Osteoblast (primary cell): ENCODE measurements around the gene ADAM12. TPM values are rescaled to one million over a fixed set of nuclear protein-coding genes. Genes with fewer than 3 reads are reported as not detected.

Source experiments
- DNase-seq: peaks from one replicate; pipeline ENCODE4 v3.0.0; 2011; ENCODE audit warnings: low spot score, mixed read lengths; ENCODE audit not compliant: insufficient read length; ENCODE audit errors: missing footprints
- H2AFZ ChIP-seq: 2 replicates; pipeline ENCODE4 v1.6.0; 2011; ENCODE audit warnings: mild to moderate bottlenecking, low read length
- H3K27ac ChIP-seq: 2 replicates; pipeline ENCODE4 v1.5.1; 2011; ENCODE audit warnings: mild to moderate bottlenecking, low read depth, low read length, moderate library complexity
- H3K27me3 ChIP-seq: 2 replicates; pipeline ENCODE4 v1.6.0; 2012; ENCODE audit warnings: mild to moderate bottlenecking, control low read depth, inconsistent platforms, low read length, moderate library complexity; ENCODE audit not compliant: insufficient read depth
- H3K36me3 ChIP-seq: 2 replicates; pipeline ENCODE4 v1.5.1; 2011; ENCODE audit warnings: mild to moderate bottlenecking, low read length, control low read depth, moderate library complexity; ENCODE audit not compliant: insufficient read depth
- H3K4me1 ChIP-seq: 2 replicates; pipeline ENCODE4 v1.5.1; 2011; ENCODE audit warnings: mild to moderate bottlenecking, low read length, control low read depth, moderate library complexity; ENCODE audit not compliant: insufficient read depth
- H3K4me2 ChIP-seq: 2 replicates; pipeline ENCODE4 v1.6.0; 2011; ENCODE audit warnings: mild to moderate bottlenecking, low read length; ENCODE audit not compliant: insufficient read depth
- H3K4me3 ChIP-seq: fragments of 200-600 bp; sonication (generic); 3 replicates; pipeline ENCODE4 v1.5.1; 2012; ENCODE audit warnings: mild to moderate bottlenecking, low read length, inconsistent platforms; ENCODE audit not compliant: insufficient read depth
- H3K79me2 ChIP-seq: 2 replicates; pipeline ENCODE4 v1.6.0; 2012; ENCODE audit warnings: mild to moderate bottlenecking, low read length, control low read depth, inconsistent platforms; ENCODE audit not compliant: insufficient read depth
- H3K9me3 ChIP-seq: 2 replicates; pipeline ENCODE4 v1.5.1; 2011; ENCODE audit warnings: low read depth, low read length, control low read depth
- H4K20me1 ChIP-seq: 2 replicates; pipeline ENCODE4 v1.6.0; 2012; ENCODE audit warnings: mild to moderate bottlenecking, low read length, control low read depth; ENCODE audit not compliant: insufficient read depth
- total RNA-seq: library from RNA; depleted of rRNA; stranded (reverse); fragments of >200 nt; gene quantifications from 2 replicates; pipeline ENCODE4 v1.2.3, GENCODE V29; 2012
- TF ChIP-seq, protein P1 (sequence below): IDR thresholded peaks from 2 replicates; pipeline ENCODE4 v1.5.1; 2011; ENCODE audit warnings: mild to moderate bottlenecking, low read depth, low read length, moderate library complexity; ENCODE audit errors: extremely low read depth

ADAM12 gene
- total RNA-seq, 1 donor = 345 TPM

DNA sequence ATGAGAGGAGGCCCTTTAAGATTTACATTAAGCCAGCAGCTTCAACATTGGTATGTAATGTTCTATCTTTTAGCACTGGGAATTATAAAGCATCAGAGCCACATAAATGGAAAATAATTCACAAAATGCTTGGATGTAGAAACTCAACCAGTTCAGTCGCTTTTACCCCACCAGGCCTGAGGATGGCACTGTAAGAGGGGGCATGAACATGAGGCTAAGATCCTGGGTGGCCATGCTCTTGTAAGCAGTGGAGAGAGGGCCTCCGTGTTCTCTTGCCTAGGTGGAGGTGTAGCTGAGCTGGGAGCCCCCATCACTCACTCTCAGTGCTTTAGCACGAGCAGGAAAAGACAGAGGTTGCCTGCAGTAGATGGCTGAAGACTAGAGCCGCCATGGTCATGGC lies 253.1 kb downstream of the ADAM12 start:
- no peaks in the 10 kb centered on the region for H3K27me3 ChIP-seq
- no peak overlapping the region for H3K4me3 ChIP-seq
- peaks cover 41% of the 10 kb centered on the region for H3K36me3 ChIP-seq
- no peaks in the 10 kb centered on the region for H3K79me2 ChIP-seq
- no peak for DNase-seq
- H4K20me1 ChIP-seq = no peaks in the 10 kb centered on the region
- TF ChIP-seq, protein P1, sequence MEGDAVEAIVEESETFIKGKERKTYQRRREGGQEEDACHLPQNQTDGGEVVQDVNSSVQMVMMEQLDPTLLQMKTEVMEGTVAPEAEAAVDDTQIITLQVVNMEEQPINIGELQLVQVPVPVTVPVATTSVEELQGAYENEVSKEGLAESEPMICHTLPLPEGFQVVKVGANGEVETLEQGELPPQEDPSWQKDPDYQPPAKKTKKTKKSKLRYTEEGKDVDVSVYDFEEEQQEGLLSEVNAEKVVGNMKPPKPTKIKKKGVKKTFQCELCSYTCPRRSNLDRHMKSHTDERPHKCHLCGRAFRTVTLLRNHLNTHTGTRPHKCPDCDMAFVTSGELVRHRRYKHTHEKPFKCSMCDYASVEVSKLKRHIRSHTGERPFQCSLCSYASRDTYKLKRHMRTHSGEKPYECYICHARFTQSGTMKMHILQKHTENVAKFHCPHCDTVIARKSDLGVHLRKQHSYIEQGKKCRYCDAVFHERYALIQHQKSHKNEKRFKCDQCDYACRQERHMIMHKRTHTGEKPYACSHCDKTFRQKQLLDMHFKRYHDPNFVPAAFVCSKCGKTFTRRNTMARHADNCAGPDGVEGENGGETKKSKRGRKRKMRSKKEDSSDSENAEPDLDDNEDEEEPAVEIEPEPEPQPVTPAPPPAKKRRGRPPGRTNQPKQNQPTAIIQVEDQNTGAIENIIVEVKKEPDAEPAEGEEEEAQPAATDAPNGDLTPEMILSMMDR = peak; percentile 43
- peaks cover 33% of the 10 kb centered on the region for H3K4me1 ChIP-seq
- H3K27ac ChIP-seq = peak overlapping the region; percentile 38
- H3K9me3 ChIP-seq = no peaks in the 10 kb centered on the region
- H2AFZ ChIP-seq = no peak overlapping the region
- no peak overlapping the region for H3K4me2 ChIP-seq

DNA sequence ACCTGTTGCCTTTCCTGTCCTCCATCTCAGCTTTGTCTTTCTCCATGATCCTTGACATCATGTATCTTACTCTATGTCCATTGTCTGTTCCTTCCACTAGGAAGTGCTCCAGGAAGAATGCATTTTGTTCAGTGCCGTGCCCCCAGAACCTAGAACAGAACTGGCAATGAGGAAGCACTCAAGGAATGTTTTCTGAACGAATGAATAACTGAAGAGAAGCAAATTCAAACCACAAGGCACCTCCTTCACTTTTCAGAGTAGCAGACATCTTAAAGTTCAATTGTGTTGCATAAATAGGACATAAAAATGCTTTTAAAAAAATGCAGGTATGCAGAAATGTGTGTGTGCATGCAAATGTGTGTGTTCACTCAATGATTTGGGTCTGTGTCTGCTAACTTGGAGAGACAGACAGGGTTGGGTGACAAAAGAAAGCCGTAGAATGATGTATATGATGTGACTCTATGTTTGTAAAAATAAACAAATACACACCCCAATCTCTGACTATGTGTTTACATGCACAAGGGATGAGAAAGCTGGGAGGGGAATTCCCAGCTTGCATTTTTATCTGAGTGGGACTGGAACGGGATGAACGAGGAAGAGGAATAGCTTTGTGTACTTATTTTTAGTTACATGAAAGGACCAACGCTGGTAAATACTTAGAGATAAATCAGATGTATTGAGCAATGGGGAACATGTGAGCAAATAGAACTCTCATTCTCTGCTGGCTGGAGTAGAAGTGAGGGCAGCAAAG lies 254.2 kb downstream of the ADAM12 start:
- H3K27ac ChIP-seq = peak overlapping the region; percentile 38
- no peaks in the 10 kb centered on the region for H3K79me2 ChIP-seq
- H3K4me1 ChIP-seq = peaks cover 33% of the 10 kb centered on the region
- peak; percentile 65 for DNase-seq
- peaks cover 49% of the 10 kb centered on the region for H3K36me3 ChIP-seq
- H3K4me3 ChIP-seq = no peak overlapping the region
- no peak overlapping the region for H2AFZ ChIP-seq
- no peak overlapping the region for H3K4me2 ChIP-seq
- H3K27me3 ChIP-seq = no peaks in the 10 kb centered on the region
- no peaks in the 10 kb centered on the region for H3K9me3 ChIP-seq
- TF ChIP-seq, protein P1 = no peak
- no peaks in the 10 kb centered on the region for H4K20me1 ChIP-seq

DNA sequence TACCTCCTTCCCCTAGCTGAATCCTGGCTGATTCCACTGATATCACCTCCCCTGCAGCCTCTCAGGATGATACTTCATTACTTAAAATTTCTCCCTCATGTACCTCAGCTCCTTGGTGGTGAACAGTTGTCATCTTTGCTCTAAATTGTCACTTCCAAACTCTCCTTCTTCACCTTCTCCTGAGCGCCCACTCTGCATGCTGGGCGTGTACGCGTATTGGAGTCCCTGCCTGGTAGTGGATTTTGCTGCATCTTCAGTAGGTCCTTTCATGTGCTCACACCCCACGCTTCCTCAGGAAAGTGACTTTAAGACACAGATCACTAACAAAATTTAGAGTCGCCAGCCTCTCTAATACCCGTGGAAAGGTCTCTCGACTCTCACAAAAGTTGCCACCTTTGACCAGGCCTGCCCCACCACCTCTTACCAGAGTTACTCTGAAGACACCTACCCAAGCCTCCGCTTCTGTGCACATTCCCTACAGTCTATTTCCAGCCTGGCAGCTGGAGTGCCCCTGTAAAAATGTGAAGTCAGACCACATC lies 255.1 kb downstream of the ADAM12 start:
- Histone ChIP-seq H3K9me3 (no peaks in the 10 kb centered on the region), H3K36me3 (peaks cover 57% of the 10 kb centered on the region), H3K79me2 (no peaks in the 10 kb centered on the region), H3K27ac (peak overlapping the region; percentile 26), H2AFZ (no peak overlapping the region), H3K4me2 (no peak overlapping the region), H3K4me3 (no peak overlapping the region), H4K20me1 (no peaks in the 10 kb centered on the region), H3K4me1 (peaks cover 33% of the 10 kb centered on the region), H3K27me3 (no peaks in the 10 kb centered on the region)
- no peak for DNase-seq
- TF ChIP-seq, protein P1 = no peak

DNA sequence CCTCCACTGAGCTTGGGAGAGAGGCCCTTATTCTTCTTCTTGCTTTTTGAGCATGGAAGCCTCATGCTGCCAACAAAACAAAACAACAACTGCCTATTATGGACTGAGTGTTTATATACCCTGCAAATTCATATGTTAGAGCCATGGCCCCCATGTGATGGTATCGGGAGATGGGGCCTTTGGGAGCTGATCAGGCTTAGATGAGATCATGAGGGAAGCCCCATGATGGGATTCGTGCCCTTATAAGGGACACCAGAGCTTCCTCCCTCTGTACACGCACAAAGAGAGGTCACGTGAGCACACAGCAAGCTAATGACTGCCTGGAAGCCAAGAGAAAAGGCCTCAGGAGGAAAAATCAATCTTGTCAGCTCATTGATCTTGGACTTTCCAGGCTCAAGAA lies 256.9 kb downstream of the ADAM12 start:
- H3K27me3 ChIP-seq = no peaks in the 10 kb centered on the region
- H4K20me1 ChIP-seq = no peaks in the 10 kb centered on the region
- peaks cover 62% of the 10 kb centered on the region for H3K36me3 ChIP-seq
- H3K4me1 ChIP-seq = peaks cover 25% of the 10 kb centered on the region
- H3K4me2 ChIP-seq = no peak overlapping the region
- no peak overlapping the region for H2AFZ ChIP-seq
- TF ChIP-seq, protein P1 = no peak
- peak overlapping the region; percentile 67 for H3K27ac ChIP-seq
- H3K79me2 ChIP-seq = no peaks in the 10 kb centered on the region
- DNase-seq = peak; percentile 50
- H3K4me3 ChIP-seq = no peak overlapping the region
- H3K9me3 ChIP-seq = no peaks in the 10 kb centered on the region
